ENCODE data around the gene TRAPPC6A. TPM values are rescaled to one million over a fixed set of nuclear protein-coding genes. Genes with fewer than 3 reads are reported as not detected.

Gene TRAPPC6A
- total and polyA plus RNA-seq, 9 of the 15 experiments (the other 6 are each of a cell fraction or from before 2014, with no cell fraction given), result 0.82 to 23.6 (median 11.6) TPM

DNA sequence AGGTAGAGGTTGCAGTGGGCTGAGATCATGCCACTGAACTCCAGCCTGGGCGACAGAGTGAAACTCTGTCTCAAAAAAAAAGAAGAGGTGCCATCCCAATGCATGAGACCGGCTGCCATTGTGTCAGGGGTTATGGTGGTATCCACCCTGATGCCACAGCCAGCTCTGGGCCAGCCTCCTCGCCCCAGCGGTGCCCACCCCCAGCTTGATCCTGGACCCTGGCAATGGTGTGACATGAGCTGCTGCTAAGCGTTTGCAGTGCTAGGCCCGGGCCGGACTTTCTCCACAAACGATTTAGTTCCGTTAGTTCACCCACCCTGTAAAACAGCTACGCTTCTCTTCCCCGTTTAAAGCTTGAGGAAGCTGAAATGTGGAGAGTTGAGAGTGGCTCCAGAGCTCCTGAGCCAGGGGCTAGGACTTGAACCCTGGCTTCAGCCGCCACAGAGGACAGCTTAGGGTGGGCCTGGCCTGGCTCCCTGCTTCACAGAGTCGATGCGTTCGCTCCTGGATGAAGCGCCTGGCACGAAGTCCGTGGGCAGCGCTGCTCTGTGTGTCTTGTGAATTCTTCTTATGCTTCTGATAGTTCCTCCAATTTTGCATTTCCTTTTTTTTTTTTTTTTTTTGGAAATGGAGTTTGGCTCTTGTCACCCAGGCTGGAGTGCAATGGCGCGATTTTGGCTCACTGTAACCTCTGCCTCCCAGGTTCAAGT is 42.7 kb downstream of the TRAPPC6A start:
- H2AFZ ChIP-seq (ENCODE audit: low read depth, low read length), result no peak overlapping the region
- POLR2A ChIA-PET, result interaction anchor here (0.5 to 1.0 kb wide), 4 partner anchors 9 to 202 kb away, joined by 3 to 4 read pairs (median 4); no protein-coding TSS in a partner anchor
- no peak for TF ChIP-seq COPS2 (conservative IDR thresholded peaks at IDR 0.05)
- TF ChIP-seq, protein P1, sequence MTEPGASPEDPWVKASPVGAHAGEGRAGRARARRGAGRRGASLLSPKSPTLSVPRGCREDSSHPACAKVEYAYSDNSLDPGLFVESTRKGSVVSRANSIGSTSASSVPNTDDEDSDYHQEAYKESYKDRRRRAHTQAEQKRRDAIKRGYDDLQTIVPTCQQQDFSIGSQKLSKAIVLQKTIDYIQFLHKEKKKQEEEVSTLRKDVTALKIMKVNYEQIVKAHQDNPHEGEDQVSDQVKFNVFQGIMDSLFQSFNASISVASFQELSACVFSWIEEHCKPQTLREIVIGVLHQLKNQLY (CRISPR knock-in tag; conservative IDR thresholded peaks at IDR 0.05), result no peak
- no peak for TF ChIP-seq ZNF699 (CRISPR knock-in tag; IDR thresholded peaks at IDR 0.05; ENCODE audit: insufficient replicate concordance)
- no peak for TF ChIP-seq FOXK2 (conservative IDR thresholded peaks at IDR 0.05 in 1 of 2, IDR thresholded peaks at IDR 0.05 in 1 of 2; ENCODE audit: low read depth in 2 of 2)
- TF ChIP-seq TCF7 (IDR thresholded peaks at IDR 0.05; ENCODE audit: borderline replicate concordance), result no peak
- TF ChIP-seq ZFP1 (CRISPR knock-in tag; IDR thresholded peaks at IDR 0.05), result no peak
- no peak for TF ChIP-seq SMAD1 (IDR thresholded peaks at IDR 0.05; ENCODE audit: low read depth, low read length, partially characterized antibody)
- TF ChIP-seq, protein P2, sequence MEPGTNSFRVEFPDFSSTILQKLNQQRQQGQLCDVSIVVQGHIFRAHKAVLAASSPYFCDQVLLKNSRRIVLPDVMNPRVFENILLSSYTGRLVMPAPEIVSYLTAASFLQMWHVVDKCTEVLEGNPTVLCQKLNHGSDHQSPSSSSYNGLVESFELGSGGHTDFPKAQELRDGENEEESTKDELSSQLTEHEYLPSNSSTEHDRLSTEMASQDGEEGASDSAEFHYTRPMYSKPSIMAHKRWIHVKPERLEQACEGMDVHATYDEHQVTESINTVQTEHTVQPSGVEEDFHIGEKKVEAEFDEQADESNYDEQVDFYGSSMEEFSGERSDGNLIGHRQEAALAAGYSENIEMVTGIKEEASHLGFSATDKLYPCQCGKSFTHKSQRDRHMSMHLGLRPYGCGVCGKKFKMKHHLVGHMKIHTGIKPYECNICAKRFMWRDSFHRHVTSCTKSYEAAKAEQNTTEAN (CRISPR knock-in tag; IDR thresholded peaks at IDR 0.05), result no peak
- no peak for TF ChIP-seq PCBP2 (IDR thresholded peaks at IDR 0.05; ENCODE audit: low read depth, low read length, poor library complexity, severe bottlenecking)
- no peak for TF ChIP-seq THRB (CRISPR knock-in tag; conservative IDR thresholded peaks at IDR 0.05)
- no peak for TF ChIP-seq ZC3H8 (IDR thresholded peaks at IDR 0.05)
- TF ChIP-seq TEAD1 (CRISPR knock-in tag; IDR thresholded peaks at IDR 0.05), result no peak
- peaks cover 19% of the 10 kb centered on the region for H3K79me2 ChIP-seq (ENCODE audit: control insufficient read depth, insufficient read depth, low read length)
- H4K20me1 ChIP-seq (replicated peaks; ENCODE audit: control insufficient read depth, insufficient read depth, low read length), result peaks cover 16% of the 10 kb centered on the region
- no peak overlapping the region for H3K27ac ChIP-seq (ENCODE audit: extremely low read depth, low read depth, low read length)
- no peaks in the 10 kb centered on the region for H3K9me3 ChIP-seq (replicated peaks; ENCODE audit: control insufficient read depth, insufficient read depth, low read depth, low read length)
- H3K4me1 ChIP-seq (replicated peaks in 1 of 2; ENCODE audit: control insufficient read depth in 2 of 2, insufficient read depth in 2 of 2, low read length in 2 of 2), result peaks cover 0 to 37% of the 10 kb centered on the region in 2 experiments; a peak in 3 of 5 replicates
- BruUV-seq (replicated peaks), result no TSS peak
- DNase-seq (ENCODE audit: extremely low read depth in 1 of 4, low spot score in 3 of 4), result no peak
- H3K4me3 ChIP-seq, result no peak overlapping the region
- H3K4me2 ChIP-seq (ENCODE audit: insufficient read depth, low read length), result no peak overlapping the region
- H3K9ac ChIP-seq (ENCODE audit: insufficient read depth in 1 of 2, low read depth in 2 of 2, low read length in 2 of 2), result peak overlapping the region in 1 of 2 experiments; percentile 51; a peak in 1 of 4 replicates
- no peak for ATAC-seq
- CTCF ChIA-PET (ENCODE audit: low intra/inter-chr PET ratio), result no interaction called here
- H3K27me3 ChIP-seq (ENCODE audit: control insufficient read depth in 2 of 2, insufficient read depth in 2 of 2, low read length in 2 of 2), result no peaks in the 10 kb centered on the region
- no peak for FAIRE-seq
- in situ Hi-C loops (cut with MboI) (no loop called here), intact Hi-C loops (cut with micrococcal nuclease) (no loop called here)
- H3K9me1 ChIP-seq (ENCODE audit: control insufficient read depth, insufficient read depth, low read length), result no peaks in the 10 kb centered on the region
- WGBS (ENCODE audit: insufficient coverage, low coverage, missing lambda C conversion rate), result 96% methylated on average over 18 of the region's 21 CpGs
- H3K36me3 ChIP-seq (ENCODE audit: control insufficient read depth, insufficient read depth, low read length), result peaks cover 15% of the 10 kb centered on the region; the same call in 1 of the 3 replicates

Measured in K562 (cell line).